SK-N-SH (cell line): Measurements from ENCODE around the gene ZNF878. TPM values are rescaled to one million over a fixed set of nuclear protein-coding genes. Genes with fewer than 3 reads are reported as not detected.

Source experiments
- CTCF ChIA-PET: fragments of 300-600, 350-600 bp; formaldehyde crosslinking; extraction: SDS; loops from one replicate; lab custom pipeline; 2021; lab: Yijun Ruan, JAX
- POLR2A ChIA-PET: fragments of 350-600 bp; sonication (Branson Sonifier 250); formaldehyde crosslinking; extraction: SDS; loops from one replicate; lab custom pipeline; 2020; ENCODE audit warnings: antibody characterized with exemption, inconsistent platforms; lab: Yijun Ruan, JAX
- DNase-seq: peaks from one replicate; pipeline ENCODE4 v3.0.0; 2012
- H2AFZ ChIP-seq: fragments of 200-600 bp; sonication (generic); 2 replicates; pipeline ENCODE4 v1.8.1; 2016; ENCODE audit warnings: antibody characterized with exemption, mild to moderate bottlenecking, low read depth
- H3F3A ChIP-seq: fragments of 200-600 bp; sonication (generic); replicated peaks from 2 replicates; pipeline ENCODE3; 2016; ENCODE audit warnings: antibody characterized with exemption, mild to moderate bottlenecking; ENCODE audit not compliant: insufficient read depth
- H3K27ac ChIP-seq, 2 experiments: fragments of 200-500 bp in 1 of 2; fragments of 200-600 bp in 1 of 2; sonication (Bioruptor generic) in 1 of 2; sonication (generic), shearing (Covaris generic) in 1 of 2; 2 replicates each; pipeline versions ENCODE4 v1.5.1 to v1.6.1; 2014 to 2016; ENCODE audit warnings: low read depth in 2 of 2, inconsistent platforms in 1 of 2, low read length in 1 of 2, mild to moderate bottlenecking in 1 of 2, mixed read lengths in 1 of 2
- H3K27me3 ChIP-seq: fragments of 200-600 bp; sonication (generic), shearing (Covaris generic); 2 replicates; pipeline ENCODE4 v1.6.1; 2016; ENCODE audit warnings: mixed run types; ENCODE audit not compliant: insufficient read depth
- H3K36me3 ChIP-seq, 2 experiments: fragments of 200-500 bp in 1 of 2; fragments of 200-600 bp in 1 of 2; sonication (Bioruptor generic) in 1 of 2; sonication (generic) in 1 of 2; replicated peaks in 1 of 2; 2 replicates each; pipeline versions ENCODE3 to v1.5.1; 2014 to 2016; ENCODE audit warnings: low read length in 1 of 2, mild to moderate bottlenecking in 1 of 2; ENCODE audit not compliant: insufficient read depth in 2 of 2, control insufficient read depth in 1 of 2
- H3K4me1 ChIP-seq, 2 experiments: fragments of 200-500 bp in 1 of 2; fragments of 200-600 bp in 1 of 2; sonication (Bioruptor generic) in 1 of 2; sonication (generic), shearing (Covaris generic) in 1 of 2; 2 replicates each; pipeline versions ENCODE4 v1.5.1 to v1.6.1; 2014 to 2016; ENCODE audit warnings: low read depth in 1 of 2, low read length in 1 of 2, mixed run types in 1 of 2; ENCODE audit not compliant: insufficient read depth in 2 of 2, control insufficient read depth in 1 of 2
- H3K4me2 ChIP-seq: fragments of 200-600 bp; sonication (generic), shearing (Covaris generic); 2 replicates; pipeline ENCODE4 v1.6.1; 2017; ENCODE audit warnings: mixed run types
- H3K4me3 ChIP-seq, 2 experiments: fragments of 200-500 bp in 1 of 2; fragments of 200-600 bp in 1 of 2; sonication (Bioruptor generic) in 1 of 2; sonication (generic), shearing (Covaris generic) in 1 of 2; 2 replicates each; pipeline versions ENCODE4 v1.5.1 to v1.8.1; 2014 to 2016; ENCODE audit warnings: low read depth in 2 of 2, inconsistent platforms in 1 of 2, low read length in 1 of 2, mild to moderate bottlenecking in 1 of 2, mixed read lengths in 1 of 2, moderate library complexity in 1 of 2
- H3K79me2 ChIP-seq: fragments of 200-600 bp; sonication (generic); 2 replicates; pipeline ENCODE4 v1.8.1; 2017; ENCODE audit warnings: mild to moderate bottlenecking; ENCODE audit not compliant: insufficient read depth
- H3K9ac ChIP-seq: fragments of 200-600 bp; sonication (generic); 2 replicates; pipeline ENCODE4 v1.6.1; 2017; ENCODE audit warnings: mixed run types
- H3K9me2 ChIP-seq: fragments of 200-600 bp; sonication (generic); 2 replicates; pipeline ENCODE4 v1.6.1; 2017; ENCODE audit warnings: mixed run types
- H3K9me3 ChIP-seq: fragments of 200-600 bp; sonication (generic); 2 replicates; pipeline ENCODE4 v1.6.1; 2017; ENCODE audit warnings: mixed run types, mild to moderate bottlenecking, moderate library complexity
- H4K20me1 ChIP-seq: fragments of 200-600 bp; sonication (generic); 2 replicates; pipeline ENCODE4 v1.6.1; 2017; ENCODE audit warnings: mild to moderate bottlenecking, mixed run types; ENCODE audit not compliant: insufficient read depth
- CHD2 ChIP-seq: fragments of 150-350 bp; IDR thresholded peaks from 2 replicates; pipeline ENCODE4 v1.6.1; 2018; ENCODE audit warnings: low read length; ENCODE audit not compliant: partially characterized antibody
- ELF1 ChIP-seq: IDR thresholded peaks from 2 replicates; pipeline ENCODE4 v1.4.0; 2012
- EP300 ChIP-seq, 2 experiments: IDR thresholded peaks; 2 replicates each; pipeline versions ENCODE4 v1.4.0 to v1.6.1; 2012; ENCODE audit warnings: borderline replicate concordance in 1 of 2, low read depth in 1 of 2, low read length in 1 of 2
- FOSL2 ChIP-seq: IDR thresholded peaks from 2 replicates; pipeline ENCODE4 v1.4.0; 2012; ENCODE audit warnings: low read depth, mild to moderate bottlenecking, moderate library complexity, borderline replicate concordance
- GATA2 ChIP-seq: sonication (generic); formaldehyde crosslinking; IDR thresholded peaks from 2 replicates; pipeline ENCODE4 v1.5.0; 2020; ENCODE audit warnings: mild to moderate bottlenecking, missing genetic modification reagents
- JUND ChIP-seq: IDR thresholded peaks from 2 replicates; pipeline ENCODE4 v1.4.0; 2012
- PBX3 ChIP-seq: IDR thresholded peaks from 2 replicates; pipeline ENCODE4; 2012
- POLR2AphosphoS5 ChIP-seq: IDR thresholded peaks from 2 replicates; pipeline ENCODE4 v1.6.1; 2012; ENCODE audit warnings: low read depth, low read length
- RAD21 ChIP-seq: IDR thresholded peaks from 2 replicates; pipeline ENCODE4 v1.6.1; 2012; ENCODE audit warnings: mild to moderate bottlenecking, low read length
- REST ChIP-seq: IDR thresholded peaks from 2 replicates; pipeline ENCODE4 v1.6.1; 2012; ENCODE audit warnings: mild to moderate bottlenecking, low read depth, low read length, moderate library complexity
- USF1 ChIP-seq: IDR thresholded peaks from 2 replicates; pipeline ENCODE4 v1.4.0; 2012; ENCODE audit warnings: low read depth, borderline replicate concordance
- YY1 ChIP-seq: IDR thresholded peaks from 2 replicates; pipeline ENCODE4 v1.4.0; 2012; ENCODE audit warnings: low read depth, mild to moderate bottlenecking
- ZBTB33 ChIP-seq: IDR thresholded peaks from 2 replicates; pipeline ENCODE4 v1.4.0; 2012; ENCODE audit warnings: low read depth, borderline replicate concordance
- WGBS: methylation state at CpG from one replicate; pipeline ENCODE4 v1.1.6; 2017; ENCODE audit warnings: low lambda C conversion rate; 5-methylcytosine and 5-hydroxymethylcytosine counted together
- polyA plus RNA-seq, 3 experiments: library from polyadenylated mRNA; depleted of rRNA; stranded (reverse); fragments of >200 nt; gene quantifications; 2 replicates each; pipeline ENCODE4 v1.2.3, GENCODE V29; 2012
- TF ChIP-seq, protein P1 (sequence below): fragments of 150-350 bp; IDR thresholded peaks from 2 replicates; pipeline ENCODE4 v1.6.1; 2016; ENCODE audit warnings: mild to moderate bottlenecking, low read depth, low read length

The ZNF878 gene
- polyA plus RNA-seq, 1 of the 3 experiments (the other 2 are of a cell fraction), result 0.05 TPM

GRCh38 chr19:12055784-12056183 is 3.0 kb upstream of the ZNF878 start:
- H3K27ac ChIP-seq, result no peak overlapping the region
- no peaks in the 10 kb centered on the region for H3F3A ChIP-seq
- H4K20me1 ChIP-seq, result no peaks in the 10 kb centered on the region
- WGBS, result 42% methylated on average over 5 of the region's 5 CpGs
- H3K27me3 ChIP-seq, result no peaks in the 10 kb centered on the region
- no peaks in the 10 kb centered on the region; a peak in 1 of 4 replicates for H3K4me1 ChIP-seq
- H3K36me3 ChIP-seq, result no peaks in the 10 kb centered on the region
- DNase-seq, result no peak
- ChIA-PET POLR2A (interaction anchor here (1.1 kb wide), 1 partner anchor 84 kb away, joined by 5 read pairs; the partner anchor contains the start of gene ZNF20), CTCF (interaction anchor here (1.0 to 1.2 kb wide), 2 partner anchors 68 to 259 kb away, joined by 3 read pairs; no protein-coding TSS in a partner anchor)
- H3K9me3 ChIP-seq, result no peaks in the 10 kb centered on the region
- TF ChIP-seq YY1, result no peak
- no peak for TF ChIP-seq JUND
- TF ChIP-seq USF1, result no peak
- TF ChIP-seq ZBTB33, result no peak
- no peak for TF ChIP-seq REST
- TF ChIP-seq RAD21, result no peak
- TF ChIP-seq EP300 (IDR thresholded peaks at IDR 0.05; ENCODE audit: borderline replicate concordance in 1 of 2, low read depth in 1 of 2, low read length in 1 of 2), result no peak
- no peak for TF ChIP-seq GATA2 (CRISPR knock-in tag)
- TF ChIP-seq FOSL2, result no peak
- no peak for TF ChIP-seq CHD2
- no peak for TF ChIP-seq POLR2AphosphoS5
- no peak for TF ChIP-seq ELF1
- TF ChIP-seq, protein P1, sequence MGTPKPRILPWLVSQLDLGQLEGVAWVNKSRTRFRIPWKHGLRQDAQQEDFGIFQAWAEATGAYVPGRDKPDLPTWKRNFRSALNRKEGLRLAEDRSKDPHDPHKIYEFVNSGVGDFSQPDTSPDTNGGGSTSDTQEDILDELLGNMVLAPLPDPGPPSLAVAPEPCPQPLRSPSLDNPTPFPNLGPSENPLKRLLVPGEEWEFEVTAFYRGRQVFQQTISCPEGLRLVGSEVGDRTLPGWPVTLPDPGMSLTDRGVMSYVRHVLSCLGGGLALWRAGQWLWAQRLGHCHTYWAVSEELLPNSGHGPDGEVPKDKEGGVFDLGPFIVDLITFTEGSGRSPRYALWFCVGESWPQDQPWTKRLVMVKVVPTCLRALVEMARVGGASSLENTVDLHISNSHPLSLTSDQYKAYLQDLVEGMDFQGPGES, result no peak
- TF ChIP-seq PBX3, result no peak
- H3K4me2 ChIP-seq, result no peak overlapping the region
- no peaks in the 10 kb centered on the region for H3K79me2 ChIP-seq
- H2AFZ ChIP-seq, result no peak overlapping the region
- no peak overlapping the region for H3K4me3 ChIP-seq
- no peaks in the 10 kb centered on the region for H3K9me2 ChIP-seq
- H3K9ac ChIP-seq, result no peak overlapping the region
